K562 (cell line): ENCODE data around the gene STAP1. TPM values are rescaled to one million over a fixed set of nuclear protein-coding genes. Genes with fewer than 3 reads are reported as not detected.

Experiments used
- CEBPZ ChIP-seq: fragments of 150-350 bp; IDR thresholded peaks from 2 replicates; pipeline ENCODE4 v1.6.1; 2014; ENCODE audit warnings: low read depth, mild to moderate bottlenecking, low read length, borderline replicate concordance
- CUX1 ChIP-seq: fragments of 200-800 bp; sonication (Bioruptor generic); IDR thresholded peaks from 2 replicates; pipeline ENCODE4 v1.6.1; 2016; ENCODE audit warnings: missing genetic modification characterization, missing compliant biosample characterization
- HDAC1 ChIP-seq, 2 experiments: fragments of 450-650 bp; IDR thresholded peaks; 2 replicates each; pipeline ENCODE4 v1.6.1; 2016 to 2017; ENCODE audit warnings: inconsistent platforms in 1 of 2, mild to moderate bottlenecking in 1 of 2, moderate library complexity in 1 of 2
- MAFF ChIP-seq: IDR thresholded peaks from 2 replicates; pipeline ENCODE4 v1.6.1; 2012; ENCODE audit warnings: low read length, improper control_type of control experiment
- MTA3 ChIP-seq: fragments of 450-650 bp; formaldehyde crosslinking; IDR thresholded peaks from 2 replicates; pipeline ENCODE4 v1.6.1; 2017; ENCODE audit warnings: mild to moderate bottlenecking, borderline replicate concordance
- PML ChIP-seq: IDR thresholded peaks from 2 replicates; pipeline ENCODE4 v1.6.1; 2012; ENCODE audit warnings: low read length, inconsistent platforms
- REST ChIP-seq, 2 experiments: fragments of 450-650 bp; formaldehyde crosslinking in 1 of 2; IDR thresholded peaks; 2 replicates each; pipeline versions ENCODE4 v1.4.0 to v1.6.1; 2014 to 2020; ENCODE audit warnings: mild to moderate bottlenecking in 2 of 2, borderline replicate concordance in 1 of 2, low read depth in 1 of 2
- SMARCC2 ChIP-seq: fragments of 450-650 bp; IDR thresholded peaks from 2 replicates; pipeline ENCODE4 v1.6.1; 2017; ENCODE audit warnings: antibody characterized with exemption, moderate library complexity, mild to moderate bottlenecking, low read depth
- ZNF431 ChIP-seq: sonication (generic); formaldehyde crosslinking; IDR thresholded peaks from 2 replicates; pipeline ENCODE4 v1.8.0; 2022; ENCODE audit warnings: mild to moderate bottlenecking, missing genetic modification reagents
- ZNF766 ChIP-seq: fragments of 200-800 bp; sonication (Bioruptor generic); conservative IDR thresholded peaks from 2 replicates; pipeline ENCODE4 v1.6.1; 2016; ENCODE audit warnings: missing genetic modification characterization, missing compliant biosample characterization
- polyA plus RNA-seq, 8 experiments: library from polyadenylated mRNA; depleted of rRNA in 4 of 8; stranded (reverse) in 5 of 8; unstranded in 3 of 8; fragments of >200 nt; fragmentation: Nextera tagmentation in 2 of 8; fragmentation: Illumina TruSeq in 1 of 8; extraction: Ambion mirVana in 2 of 8; extraction: Trizol in 1 of 8; gene quantifications; 2 replicates each; pipeline versions ENCODE4 v1.2.1 to v1.2.3, GENCODE V29; 2011 to 2014; ENCODE audit warnings: inconsistent platforms in 1 of 8, missing spikeins in 1 of 8
- total RNA-seq, 7 experiments: library from RNA; depleted of rRNA in 6 of 7; stranded (reverse); fragments of >200 nt in 6 of 7; fragmentation: Illumina TruSeq in 2 of 7; extraction: Trizol in 2 of 7; gene quantifications; 2 replicates each; pipeline versions ENCODE4 v1.2.1 to v1.2.3, GENCODE V29; 2011 to 2021; ENCODE audit warnings: low replicate concordance in 1 of 7

Gene STAP1
- total and polyA plus RNA-seq, 9 of the 15 experiments (the other 6 are each of a cell fraction or from before 2014, with no cell fraction given) = 0.50 to 5.6 (median 1.4) TPM

DNA sequence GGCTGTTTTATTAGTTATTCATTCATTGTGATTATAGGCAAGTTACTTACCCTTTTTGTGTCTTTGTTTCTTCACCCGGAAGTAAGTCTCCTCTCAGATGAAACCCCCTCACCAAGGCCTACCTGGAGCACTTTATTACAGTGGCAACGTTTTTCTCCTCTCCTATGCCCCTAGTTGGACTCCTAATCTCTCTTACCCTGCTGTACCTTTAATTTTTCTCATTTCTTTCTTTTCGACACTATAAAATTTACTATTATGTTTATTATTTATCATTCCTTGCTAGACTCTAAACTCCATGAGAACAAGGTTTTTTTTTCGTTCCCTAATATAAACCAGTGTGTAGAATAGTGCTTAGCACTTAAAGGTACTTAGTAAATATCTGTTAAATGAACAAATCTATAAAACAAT, 17.5 kb downstream of the STAP1 start (continued):
- TF ChIP-seq CEBPZ (no peak), MAFF (no peak), ZNF431 (CRISPR knock-in tag) (no peak), SMARCC2 (0 out of 2 replicates have a peak, but pooled peaks have one; percentile 15), CUX1 (CRISPR knock-in tag) (no peak), PML (no peak), HDAC1 (IDR thresholded peaks at IDR 0.05) (no peak), MTA3 (no peak), REST (IDR thresholded peaks at IDR 0.05; ENCODE audit: borderline replicate concordance) (no peak), REST (CRISPR knock-in tag; IDR thresholded peaks at IDR 0.05; ENCODE audit: low read depth) (no peak), ZNF766 (peak; percentile 20; the same call in 1 of the 2 replicates)
